Body of pancreas (tissue), 4 donors: ENCODE data around the gene CPD. TPM values are rescaled to one million over a fixed set of nuclear protein-coding genes. Genes with fewer than 3 reads are reported as not detected.

Experiments used
- ATAC-seq: fragments of 150-250 bp; one replicate; pipeline ENCODE4 v1.9.1; 2016
- DNase-seq, 4 donors: peaks; one replicate each; pipeline ENCODE4 v3.0.0-alpha.2; 2019
- H3K27ac ChIP-seq, 4 donors: fragments of 200-600 bp; sonication (generic); 1 replicate in 3 of 4; 2 replicates in 1 of 4; pipeline versions ENCODE4 v1.5.1 to v1.6.1; 2016 to 2019; ENCODE audit warnings: mild to moderate bottlenecking in 1 of 4, mixed read lengths in 1 of 4, moderate library complexity in 1 of 4
- H3K27me3 ChIP-seq, 2 donors: fragments of 200-600 bp; sonication (generic); one replicate each; pipeline ENCODE4 v1.6.0; 2016; ENCODE audit warnings: mild to moderate bottlenecking in 1 of 2
- H3K36me3 ChIP-seq, 2 donors: fragments of 200-600 bp; sonication (generic); replicated peaks in 1 of 2; 2 replicates each; pipeline ENCODE4 v1.5.1; 2016; ENCODE audit warnings: low read depth in 2 of 2; ENCODE audit not compliant: insufficient read depth in 1 of 2
- H3K4me1 ChIP-seq: fragments of 200-600 bp; sonication (generic); one replicate; pipeline ENCODE4 v1.6.0; 2016
- H3K4me3 ChIP-seq, 2 donors: fragments of 200-600 bp; sonication (generic); 1 replicate in 1 of 2; 2 replicates in 1 of 2; pipeline ENCODE4 v1.5.1; 2016 to 2019
- H3K9me3 ChIP-seq, 3 donors: fragments of 200-600 bp; sonication (generic); 1 replicate in 2 of 3; 2 replicates in 1 of 3; pipeline ENCODE4 v1.5.1; 2016
- CTCF ChIP-seq, 7 experiments: fragments of 450-650 bp in 4 of 7; fragments of 200-600 bp in 3 of 7; sonication (generic) in 3 of 7; IDR thresholded peaks; one replicate each; pipeline ENCODE4 v1.5.1; 2016 to 2019; ENCODE audit warnings: antibody characterized with exemption in 7 of 7
- POLR2A ChIP-seq, 3 donors: fragments of 450-650 bp; IDR thresholded peaks; one replicate each; pipeline ENCODE4 v1.6.1; 2016; ENCODE audit warnings: antibody characterized with exemption in 3 of 3, mild to moderate bottlenecking in 2 of 3
- WGBS, 2 donors: methylation state at CpG; one replicate each; pipeline ENCODE4 v1.1.5; 2017; 5-methylcytosine and 5-hydroxymethylcytosine counted together
- intact Hi-C: fragments of 100-400 bp; cut with DNase I; formaldehyde crosslinking; loops from one replicate; pipeline ENCODE4 v1.15.1; 2023
- total RNA-seq, 2 donors: library from RNA; depleted of rRNA; stranded (reverse); fragments of >200 nt; gene quantifications; one replicate each; pipeline ENCODE4 v1.1.0, GENCODE V29; 2016

CPD gene
- total RNA-seq, 2 donors from 2014 or later = 30.0 to 68.0 TPM

GRCh38 chr17:30368912-30369720 is 9.6 kb upstream of the CPD start:
- ATAC-seq = peak; percentile 83
- H3K36me3 ChIP-seq = no peaks in the 10 kb centered on the region
- WGBS, 2 donors = 53 to 58% methylated on average over 13 of the region's 13 CpGs
- no peaks in the 10 kb centered on the region for H3K9me3 ChIP-seq
- DNase-seq = peak; percentile 32 to 66 (median 47)
- H3K4me1 ChIP-seq = peaks cover 26% of the 10 kb centered on the region
- TF ChIP-seq CTCF (IDR thresholded peaks at IDR 0.05) = no peak
- no peak for TF ChIP-seq POLR2A (IDR thresholded peaks at IDR 0.05)
- H3K4me3 ChIP-seq = no peak overlapping the region
- intact Hi-C loops = no loop called here
- no peaks in the 10 kb centered on the region for H3K27me3 ChIP-seq
- peak overlapping the region; percentile 18 to 53 (median 44) for H3K27ac ChIP-seq

- Histone ChIP-seq H3K9me3 (no peaks in the 10 kb centered on the region), H3K4me3 (no peak overlapping the region), H3K4me1 (peaks cover 26% of the 10 kb centered on the region), H3K36me3 (no peaks in the 10 kb centered on the region), H3K27me3 (no peaks in the 10 kb centered on the region), H3K27ac (peak overlapping the region in 3 of 4 donors; percentile 43 to 53 (median 46))
- TF ChIP-seq POLR2A (IDR thresholded peaks at IDR 0.05) = no peak
- no peak for TF ChIP-seq CTCF (IDR thresholded peaks at IDR 0.05)
- intact Hi-C loops = no loop called here
- DNase-seq (no peak), ATAC-seq (peak; percentile 41)
Measured at GRCh38 chr17:30369995-30370394, 8.7 kb upstream of the CPD start.

- ATAC-seq = no peak
- intact Hi-C loops = no loop called here
- 80 to 83% methylated on average over 2 of the region's 2 CpGs for WGBS, 2 donors
- Histone ChIP-seq H3K27ac (no peak overlapping the region), H3K4me3 (no peak overlapping the region), H3K9me3 (no peaks in the 10 kb centered on the region), H3K27me3 (no peaks in the 10 kb centered on the region), H3K4me1 (peaks cover 42% of the 10 kb centered on the region), H3K36me3 (no peaks in the 10 kb centered on the region)
- no peak for DNase-seq
- TF ChIP-seq CTCF (IDR thresholded peaks at IDR 0.05) = no peak
- TF ChIP-seq POLR2A (IDR thresholded peaks at IDR 0.05) = no peak
Measured at GRCh38 chr17:30372755-30373154, 6.0 kb upstream of the CPD start.

- no peak for ATAC-seq
- 80 to 93% methylated on average over 1 of the region's 1 CpG for WGBS, 2 donors
- DNase-seq = no peak
- no peak for TF ChIP-seq POLR2A (IDR thresholded peaks at IDR 0.05)
- no peak for TF ChIP-seq CTCF (IDR thresholded peaks at IDR 0.05)
- Histone ChIP-seq H3K36me3 (no peaks in the 10 kb centered on the region), H3K9me3 (no peaks in the 10 kb centered on the region), H3K4me3 (no peak overlapping the region), H3K27me3 (no peaks in the 10 kb centered on the region), H3K27ac (peak overlapping the region in 3 of 4 donors; percentile 11 to 27 (median 24)), H3K4me1 (peaks cover 30% of the 10 kb centered on the region)
- intact Hi-C loops = no loop called here
Measured at GRCh38 chr17:30375661-30376060, 3.1 kb upstream of the CPD start.
